Muscle of arm (tissue), 12 donors: Measurements from ENCODE around the gene GDPGP1. TPM values are rescaled to one million over a fixed set of nuclear protein-coding genes. Genes with fewer than 3 reads are reported as not detected.

Experiments
- DNase-seq: peaks from one replicate; pipeline ENCODE4 v3.0.0-alpha.2; 2013
- polyA plus RNA-seq, 12 donors: library from polyadenylated mRNA; unstranded; fragments of 120-200 nt; gene quantifications; one replicate each; pipeline ENCODE4 v1.2.1, GENCODE V29; 2013; ENCODE audit not compliant: insufficient read length in 12 of 12

GDPGP1 gene
- polyA plus RNA-seq, 12 donors: 1.4 to 3.1 (median 2.1) TPM; not detected in 2

GRCh38 chr15:90202929-90203328 is 31.1 kb upstream of the GDPGP1 start:
- DNase-seq: no peak

DNA sequence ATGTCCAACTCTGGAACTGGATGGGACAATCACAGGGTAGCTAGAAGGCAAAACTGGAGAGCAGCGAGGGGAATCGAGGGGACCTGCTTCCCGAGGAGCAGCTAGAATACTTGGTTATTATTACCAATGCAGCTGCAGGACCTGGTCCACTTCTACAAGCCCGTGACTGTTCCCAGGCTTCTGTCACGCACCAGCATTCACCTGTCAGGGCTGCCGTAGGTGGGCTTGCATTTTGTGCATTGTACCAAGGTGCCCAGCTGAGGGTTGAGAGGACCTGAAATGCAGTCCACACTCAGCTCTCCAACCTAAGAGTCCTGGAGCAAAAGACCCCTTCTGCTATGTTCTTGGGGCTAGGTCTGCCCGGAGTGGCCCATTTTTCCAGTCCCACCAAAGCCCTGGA is 30.5 kb upstream of the GDPGP1 start:
- no peak for DNase-seq

DNA sequence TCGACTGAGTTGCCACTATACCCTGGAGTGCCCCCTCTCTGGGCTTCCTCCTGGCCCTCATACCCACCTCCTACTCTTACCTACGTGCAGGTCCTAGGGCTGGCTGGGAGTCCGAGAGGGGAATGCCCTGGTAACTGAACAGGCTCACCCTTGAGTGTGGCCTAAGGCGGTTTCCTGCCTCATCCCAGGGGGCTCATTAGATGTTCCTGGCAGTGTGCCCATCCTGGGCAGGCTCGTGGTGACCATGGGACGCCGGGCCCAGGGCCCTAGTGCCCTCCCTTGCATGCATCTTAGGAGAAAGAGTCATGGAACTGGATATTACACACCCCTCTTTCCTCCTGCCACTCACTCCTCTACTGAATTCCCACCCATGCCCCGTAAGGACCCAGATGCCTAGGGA is 30.1 kb upstream of the GDPGP1 start:
- no peak for DNase-seq

GRCh38 chr15:90205050-90205848 is 28.8 kb upstream of the GDPGP1 start:
- no peak for DNase-seq

GRCh38 chr15:90205886-90206285 is 28.1 kb upstream of the GDPGP1 start:
- no peak for DNase-seq

DNA sequence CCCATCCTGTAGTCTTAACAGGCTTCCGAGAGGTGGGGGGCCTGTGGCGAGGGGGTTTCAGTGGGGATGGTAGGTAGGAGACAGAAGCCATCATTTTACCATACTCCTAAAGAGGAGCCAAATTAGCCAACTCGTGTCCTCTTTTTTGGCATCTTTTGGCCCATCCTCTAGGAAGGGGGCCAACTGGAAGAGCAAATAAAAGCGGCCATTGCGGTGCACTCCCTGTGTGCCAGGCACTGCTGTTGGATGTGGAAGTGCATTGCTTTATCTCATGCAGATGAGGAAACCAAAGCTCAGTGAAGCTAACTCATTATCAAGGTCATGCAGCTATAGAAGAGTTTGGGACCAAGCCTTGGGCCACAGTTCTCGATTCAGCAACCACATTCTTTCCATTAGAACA is 26.8 kb upstream of the GDPGP1 start:
- no peak for DNase-seq

- DNase-seq: no peak
Observed at GRCh38 chr15:90208356-90208755, 25.7 kb upstream of the GDPGP1 start.

DNA sequence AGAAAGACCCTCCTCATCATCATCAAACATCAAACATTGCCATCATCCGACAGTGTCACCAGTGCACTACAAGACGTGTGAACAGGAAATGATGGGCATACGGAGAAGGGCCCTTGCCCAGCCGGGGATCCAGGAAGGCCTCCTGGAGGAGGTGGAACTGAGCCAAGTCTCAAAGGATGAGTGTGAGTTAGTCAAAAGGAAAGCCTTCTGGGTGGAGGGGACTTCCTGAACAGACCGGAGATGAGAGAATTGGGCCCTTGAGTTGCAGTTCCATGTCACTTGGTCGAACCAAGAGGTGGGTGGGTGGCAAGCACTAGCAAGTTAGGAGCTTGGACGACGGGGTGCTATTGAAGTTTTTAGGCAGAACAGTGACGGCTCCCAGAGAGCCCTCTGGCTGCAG is 24.4 kb upstream of the GDPGP1 start:
- no peak for DNase-seq

DNA sequence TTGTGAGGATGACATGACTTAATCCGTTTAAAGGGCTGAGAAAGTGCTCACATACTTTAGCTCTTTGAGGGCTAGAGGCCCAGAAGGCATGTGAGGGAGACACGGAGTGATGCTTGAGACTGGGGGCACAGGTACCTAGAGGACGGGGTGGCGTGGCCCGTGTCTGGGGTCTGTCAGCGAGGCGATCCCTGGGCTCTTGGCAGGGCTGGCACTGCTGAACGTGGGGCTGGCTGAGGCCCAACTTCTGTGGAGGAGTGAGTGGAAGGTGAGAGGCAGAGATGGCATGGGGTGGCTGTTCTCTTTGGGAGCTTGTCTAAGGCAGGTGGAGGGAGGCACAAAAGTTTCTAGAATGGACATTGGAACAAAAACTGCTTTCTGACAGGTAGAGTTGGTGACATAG is 23.4 kb upstream of the GDPGP1 start:
- DNase-seq: no peak

DNA sequence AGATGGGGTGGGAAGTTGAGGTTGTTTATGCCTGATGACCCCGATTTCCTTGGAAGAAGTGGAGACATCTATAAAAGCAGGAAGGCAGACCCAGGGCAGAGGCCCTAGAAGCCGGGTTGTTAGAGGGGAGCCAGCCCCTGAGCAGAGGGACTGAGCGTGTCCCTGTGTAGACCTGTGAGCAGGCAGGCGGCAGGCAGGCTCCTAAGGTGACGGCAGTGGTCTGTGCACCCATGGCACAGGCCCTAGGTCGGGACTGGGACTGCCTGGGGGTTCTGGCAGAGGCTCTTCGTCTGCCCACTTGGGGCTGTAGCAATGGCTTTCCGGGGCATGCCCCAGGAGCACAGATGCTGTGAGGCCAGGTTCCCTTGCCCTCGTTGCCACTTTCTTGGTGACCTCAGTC is 23.0 kb upstream of the GDPGP1 start:
- DNase-seq: no peak

DNA sequence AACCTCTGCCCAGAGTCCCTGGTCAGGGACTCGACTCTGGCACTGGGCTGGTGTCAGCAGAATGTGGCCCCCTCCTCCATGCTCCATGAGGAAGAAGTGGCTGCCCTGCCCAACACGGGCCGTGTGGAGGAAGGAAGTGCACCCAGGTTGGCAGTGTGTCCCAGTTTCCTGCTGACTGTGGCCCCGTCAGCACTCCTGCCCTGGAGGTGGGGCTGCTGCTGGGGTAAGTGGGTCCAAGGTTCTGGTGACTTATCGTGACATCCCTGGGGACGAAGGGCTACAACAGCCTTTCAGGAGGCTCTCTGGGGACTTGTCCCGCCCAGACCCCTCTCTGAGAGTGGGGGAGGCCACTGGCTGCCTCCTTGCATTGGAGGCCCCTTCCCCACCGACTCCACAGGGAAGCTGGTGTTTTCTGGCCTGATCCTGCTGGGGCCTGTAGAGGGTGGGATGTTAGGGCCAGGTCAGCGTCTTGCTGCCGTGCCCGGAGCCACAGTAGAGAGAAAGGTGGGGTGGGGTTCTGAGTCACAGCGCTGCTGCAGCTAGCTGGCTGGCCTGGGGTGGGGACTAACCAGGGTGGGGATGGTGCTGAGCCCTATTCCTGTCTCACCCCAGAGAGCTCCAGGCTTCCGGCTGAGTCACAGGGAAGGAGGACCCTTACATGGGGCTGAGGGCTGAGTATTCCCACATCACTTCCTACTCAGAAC is 22.4 kb upstream of the GDPGP1 start:
- DNase-seq: no peak

DNA sequence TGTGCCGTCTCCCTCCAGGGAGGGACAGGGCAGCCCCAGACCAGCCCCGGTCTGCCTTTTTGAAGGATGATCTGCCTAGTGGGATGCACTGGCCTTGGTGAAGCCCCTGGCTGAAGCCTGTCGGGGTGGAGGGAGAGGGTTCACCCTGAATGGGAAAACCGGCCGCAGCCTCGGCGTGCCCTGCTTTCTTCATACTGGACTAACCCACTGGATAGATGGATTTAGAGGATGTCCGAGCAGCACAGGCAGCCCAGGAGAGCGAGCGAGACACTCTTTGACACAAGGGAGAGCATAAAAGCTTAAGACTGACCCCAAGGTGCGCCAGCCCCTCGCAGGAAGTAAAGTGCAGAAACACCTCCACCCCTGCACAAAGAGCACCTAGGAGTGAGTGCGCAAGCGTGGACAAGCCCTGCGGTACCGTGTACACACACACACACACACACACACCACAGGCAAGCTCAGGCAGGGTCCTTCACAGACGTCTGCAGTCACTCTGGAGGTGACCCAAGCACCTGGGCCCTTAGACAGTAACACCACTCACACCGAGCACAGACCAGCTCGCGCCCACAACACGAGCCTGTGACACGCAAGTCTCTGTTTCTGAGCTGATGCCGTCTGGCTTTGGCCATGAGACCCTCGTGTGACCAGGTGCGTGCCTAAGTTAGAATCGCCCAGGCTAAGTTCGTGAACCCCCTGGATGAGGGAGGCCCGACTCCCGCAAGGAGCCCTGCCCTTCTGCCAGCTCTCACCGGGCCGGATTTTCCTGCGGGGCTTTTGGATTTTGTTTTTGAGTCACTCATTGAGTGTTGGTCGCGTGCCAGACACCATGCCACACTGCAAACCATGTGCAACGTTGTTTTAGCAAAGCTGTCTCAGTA is 21.5 kb upstream of the GDPGP1 start:
- no peak for DNase-seq

DNA sequence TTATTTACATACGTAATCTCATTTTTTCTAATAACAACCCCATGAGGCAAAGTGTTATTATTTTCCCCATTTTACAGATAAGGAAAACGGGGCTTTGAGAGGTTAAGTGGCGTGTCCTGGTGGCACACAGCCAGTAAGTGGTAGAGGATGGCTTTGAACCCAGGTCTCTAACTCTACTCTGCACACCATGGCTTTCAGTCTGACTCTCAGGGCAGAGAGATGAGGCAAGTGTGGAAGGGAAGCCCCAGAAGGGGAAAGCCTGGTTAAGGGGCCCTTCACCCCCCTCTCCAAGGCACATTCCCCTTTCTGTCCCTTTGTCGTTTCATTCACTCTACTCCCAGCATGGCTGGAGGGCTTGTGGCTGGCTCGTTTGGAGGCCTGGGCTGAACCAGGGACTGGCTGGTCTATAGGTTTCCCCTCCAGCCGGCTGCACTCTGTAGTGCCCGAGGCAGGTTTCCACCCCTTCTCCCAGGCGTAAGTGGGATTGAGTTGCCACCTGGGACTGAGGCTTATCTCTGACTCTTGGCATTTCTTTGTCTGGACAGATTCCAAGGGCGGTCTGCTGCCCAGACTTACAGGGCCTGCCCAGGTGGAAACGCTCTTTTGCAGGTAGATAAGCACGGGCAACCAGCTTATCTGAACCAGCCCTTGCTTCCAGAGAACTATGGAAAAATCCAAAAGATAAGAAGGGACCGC is 20.7 kb upstream of the GDPGP1 start:
- DNase-seq: no peak

GRCh38 chr15:90213818-90214204 is 20.2 kb upstream of the GDPGP1 start:
- no peak for DNase-seq

DNA sequence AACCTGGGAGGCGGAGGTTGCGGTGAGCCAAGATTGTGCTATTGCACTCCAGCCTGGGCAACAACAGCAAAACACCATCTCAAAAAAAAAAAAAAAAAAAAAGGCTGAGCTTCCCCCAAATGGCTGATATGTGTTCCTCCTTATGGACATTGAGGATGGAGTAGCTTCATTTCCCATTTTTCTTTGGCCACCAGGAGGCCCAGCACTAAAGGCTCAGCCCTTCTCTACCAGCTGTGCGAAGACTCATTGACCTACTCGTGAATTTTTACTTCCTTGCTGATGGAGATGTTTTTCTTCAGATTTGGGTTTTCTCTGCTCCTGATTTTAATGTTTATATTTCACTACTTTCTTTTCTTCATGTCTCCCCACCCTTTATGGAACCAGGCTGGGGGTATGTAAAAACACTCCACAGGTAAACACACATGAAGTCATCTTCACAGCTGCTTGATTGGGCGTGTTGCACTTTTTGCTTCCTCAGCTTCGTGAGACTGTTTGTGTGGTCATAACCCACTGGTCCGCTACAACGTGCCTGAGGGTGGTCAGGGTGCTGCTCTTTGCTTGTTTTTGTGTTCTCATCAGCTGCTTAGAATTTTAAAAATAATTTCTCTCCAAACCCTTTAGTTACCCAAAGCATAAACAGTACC is 19.3 kb upstream of the GDPGP1 start:
- DNase-seq: no peak

- DNase-seq: no peak
Observed at GRCh38 chr15:90217671-90218394, 16.2 kb upstream of the GDPGP1 start.

DNA sequence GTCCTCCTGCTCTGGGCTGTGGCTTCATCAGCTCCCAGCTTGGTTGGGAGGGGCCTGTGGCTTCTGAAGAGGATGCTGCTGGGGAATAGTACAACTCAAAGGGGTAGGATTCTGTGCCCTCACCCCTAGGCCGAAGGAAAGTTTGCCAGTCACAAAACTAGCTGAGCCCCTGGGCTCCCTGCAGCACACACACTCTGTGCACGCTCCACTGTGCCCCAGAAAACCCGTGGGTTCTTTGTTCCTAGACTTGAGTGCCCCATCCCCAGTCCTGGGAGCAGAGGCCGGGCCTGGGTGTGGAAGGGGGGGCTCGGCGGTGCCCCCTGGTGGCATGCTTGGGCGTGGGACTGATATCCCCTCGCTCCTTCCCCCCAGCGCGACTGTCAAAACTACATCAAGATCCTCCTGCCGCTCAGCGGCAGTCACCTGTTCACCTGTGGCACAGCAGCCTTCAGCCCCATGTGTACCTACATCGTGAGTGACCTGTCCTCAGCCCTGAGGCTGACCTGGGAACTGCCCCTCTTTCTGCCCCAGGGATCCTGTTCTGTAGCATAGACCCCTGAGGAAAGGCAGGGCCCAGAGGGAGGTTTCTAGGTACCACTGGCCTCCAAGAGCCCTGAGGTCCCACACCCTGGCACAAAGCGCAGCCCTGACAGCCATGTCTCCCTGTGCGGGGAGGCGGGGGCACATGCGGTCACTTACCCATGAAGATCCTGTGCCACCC is 14.4 kb upstream of the GDPGP1 start:
- no peak for DNase-seq

GRCh38 chr15:90221246-90221900 is 12.6 kb upstream of the GDPGP1 start:
- peak; percentile 60 for DNase-seq

GRCh38 chr15:90222547-90222946 is 11.5 kb upstream of the GDPGP1 start:
- no peak for DNase-seq
